ENCODE measurements around the gene ADCY2. TPM values are rescaled to one million over a fixed set of nuclear protein-coding genes. Genes with fewer than 3 reads are reported as not detected.

Gene ADCY2
- total RNA-seq, 1 donor from 2014 or later: not detected

DNA sequence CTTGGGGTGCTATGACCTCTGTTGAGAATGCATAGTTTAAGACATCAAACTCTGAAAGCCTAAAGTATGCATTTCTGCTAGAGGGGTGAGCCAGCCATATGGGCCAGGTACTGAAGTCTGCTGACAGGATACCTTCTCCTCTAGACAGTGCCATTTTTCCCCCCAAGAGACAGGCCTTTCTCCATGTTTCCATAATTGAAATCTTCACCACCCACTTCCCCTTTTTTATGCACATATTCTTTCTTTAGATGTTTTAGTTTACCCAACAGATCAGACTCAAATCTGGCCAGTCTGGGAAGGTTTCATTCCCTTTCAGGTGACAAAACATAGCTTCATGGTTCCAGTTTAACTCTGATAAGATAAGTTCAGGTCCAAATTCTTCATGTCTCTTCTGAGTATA lies 212.8 kb downstream of the ADCY2 start:
- no peak for DNase-seq

DNA sequence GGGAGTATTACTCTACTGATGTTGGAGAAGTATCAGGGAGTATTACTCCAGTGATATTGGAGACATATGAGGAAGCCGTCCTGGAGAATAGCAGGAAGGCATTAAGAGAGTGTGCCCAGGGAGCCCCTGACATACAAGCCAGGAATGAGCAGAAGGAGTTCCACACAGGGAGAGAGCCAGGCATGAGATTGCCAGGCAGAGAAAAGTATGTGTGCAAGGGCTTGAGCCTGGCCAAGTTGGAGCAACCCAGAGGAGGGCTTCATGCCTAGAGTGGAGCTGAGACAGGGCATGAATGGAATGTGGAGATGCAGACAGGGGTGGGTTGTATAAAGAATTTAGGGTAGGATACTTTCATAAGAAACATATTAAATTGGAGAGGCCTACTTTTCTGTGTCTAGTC lies 213.8 kb downstream of the ADCY2 start:
- no peak for DNase-seq

DNA sequence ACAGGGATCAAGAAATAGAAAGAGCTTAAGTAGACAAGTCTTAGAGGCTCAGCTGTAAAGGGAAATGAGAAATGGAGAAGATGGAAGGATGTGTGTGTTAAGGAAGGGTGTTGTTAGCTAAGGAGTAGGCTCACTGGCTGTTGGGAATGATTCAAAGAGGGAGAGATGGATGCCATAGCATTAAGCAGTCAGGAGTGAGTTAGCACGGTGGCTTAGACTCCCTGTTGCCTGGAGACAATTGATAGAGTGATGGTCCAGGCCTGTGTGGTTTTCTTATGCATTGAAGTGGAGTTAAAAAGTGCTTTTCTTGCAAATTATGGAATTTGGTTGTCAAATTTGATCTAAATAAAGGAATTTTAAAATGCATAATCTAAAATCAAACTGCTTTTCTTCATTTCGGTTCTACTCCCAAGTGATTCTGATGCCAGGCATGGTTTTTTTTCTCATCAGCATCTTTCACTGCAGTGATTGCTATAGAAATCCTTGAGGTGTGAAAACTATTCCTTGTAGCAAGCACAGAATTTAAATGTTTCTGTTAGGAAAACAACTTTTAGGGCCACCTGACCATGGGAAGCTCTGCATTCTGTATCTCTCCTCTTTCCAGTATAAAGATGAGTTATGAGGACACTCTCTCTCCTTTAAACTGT lies 214.7 kb downstream of the ADCY2 start:
- DNase-seq: no peak

DNA sequence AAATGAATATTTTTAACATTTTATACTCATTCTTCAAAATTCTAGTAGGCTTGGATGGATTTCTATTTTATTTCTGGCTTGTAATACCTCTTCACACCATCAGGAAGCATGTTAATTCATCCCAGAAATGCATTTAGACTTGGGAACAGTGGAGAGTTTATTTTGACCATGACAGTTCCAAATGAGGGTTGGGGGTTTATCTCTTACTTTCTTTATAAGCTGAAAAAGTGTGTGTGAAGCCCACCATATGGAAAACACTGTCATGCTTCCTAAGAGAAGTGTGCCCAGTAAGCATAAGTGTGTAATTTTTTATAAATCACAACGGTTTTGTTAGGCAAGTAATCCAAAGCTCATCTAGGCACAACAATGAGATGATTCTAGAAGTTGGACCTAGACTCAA lies 215.6 kb downstream of the ADCY2 start:
- no peak for DNase-seq

DNA sequence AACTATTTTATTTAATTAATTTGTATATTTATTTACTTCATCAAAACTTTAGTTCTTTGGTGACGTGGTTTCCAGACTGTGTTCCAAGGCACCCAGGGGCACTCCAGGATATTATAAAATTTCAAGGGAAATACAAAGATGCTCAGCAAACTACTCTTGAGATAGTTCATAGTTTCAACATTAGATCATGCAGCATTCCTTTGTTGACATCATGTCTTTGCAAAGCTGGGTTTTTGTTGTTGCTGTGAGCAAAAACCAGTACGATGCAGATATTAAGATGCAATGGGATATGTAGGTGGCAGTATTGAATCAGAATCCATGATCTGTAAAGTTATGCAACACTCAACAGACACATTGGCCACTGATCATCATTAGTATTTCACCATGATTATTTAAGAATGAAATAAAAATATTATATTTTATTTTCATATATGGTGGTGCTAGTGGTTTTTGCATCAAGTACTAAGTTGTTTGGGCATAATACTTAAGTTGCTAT lies 219.7 kb downstream of the ADCY2 start:
- DNase-seq: no peak

DNA sequence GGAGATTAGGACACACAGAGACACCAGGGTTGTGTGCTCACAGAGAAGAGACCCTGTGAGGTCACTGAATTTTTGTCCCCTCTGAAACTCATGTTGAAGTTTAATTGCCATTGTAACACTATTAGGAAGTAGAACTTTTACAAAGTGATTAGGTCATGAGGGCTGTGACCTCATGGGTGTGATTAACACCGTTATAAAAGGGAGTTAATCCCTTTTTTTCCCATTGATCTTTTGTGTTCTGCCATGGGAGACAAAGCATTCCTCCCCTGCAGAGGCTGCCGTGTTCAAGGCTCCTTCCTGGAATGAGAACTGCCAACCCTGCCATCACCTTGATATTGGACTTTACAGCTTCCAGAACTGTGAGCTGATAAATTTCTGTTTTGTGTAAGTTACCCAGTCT lies 221.0 kb downstream of the ADCY2 start:
- no peak for DNase-seq

DNA sequence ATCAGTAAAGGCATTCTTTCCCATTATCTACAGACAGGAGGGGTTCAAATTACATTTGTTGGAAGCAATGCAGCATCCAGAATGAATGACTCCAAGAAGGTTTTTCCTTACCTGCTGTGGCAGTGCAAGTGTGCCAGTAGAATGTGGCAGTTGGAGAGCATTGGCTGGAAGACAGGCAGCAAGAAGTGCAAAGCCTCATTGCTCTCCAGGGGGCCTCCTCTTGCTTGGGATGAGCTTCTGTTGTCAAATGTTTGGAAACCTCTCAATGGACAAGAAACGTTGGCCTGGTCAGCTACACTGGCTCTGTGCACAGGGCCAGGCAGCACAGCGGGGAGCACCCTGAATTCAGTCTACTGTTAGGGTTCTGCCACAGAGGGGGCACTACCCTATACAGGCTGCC lies 226.6 kb downstream of the ADCY2 start:
- no peak for DNase-seq

DNA sequence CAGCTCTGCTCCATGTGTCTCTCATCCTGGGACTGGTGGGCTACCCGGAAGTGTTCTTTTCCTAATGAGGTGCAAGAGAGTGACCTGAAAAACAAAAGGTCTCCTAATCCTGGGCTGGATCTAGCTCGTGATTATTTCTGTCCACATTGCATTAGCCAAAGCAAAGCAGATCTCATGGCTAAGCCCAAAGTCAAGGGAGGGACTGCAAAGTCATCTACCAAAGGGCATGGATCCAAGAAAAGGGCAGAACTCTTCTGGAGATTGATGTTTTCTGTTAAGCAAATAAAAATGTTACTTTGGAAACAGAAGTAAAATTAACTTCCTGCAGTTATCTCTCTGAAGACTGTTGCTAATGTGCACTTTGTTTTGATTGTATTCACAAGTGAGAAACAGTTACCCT lies 229.8 kb downstream of the ADCY2 start:
- DNase-seq: no peak

DNA sequence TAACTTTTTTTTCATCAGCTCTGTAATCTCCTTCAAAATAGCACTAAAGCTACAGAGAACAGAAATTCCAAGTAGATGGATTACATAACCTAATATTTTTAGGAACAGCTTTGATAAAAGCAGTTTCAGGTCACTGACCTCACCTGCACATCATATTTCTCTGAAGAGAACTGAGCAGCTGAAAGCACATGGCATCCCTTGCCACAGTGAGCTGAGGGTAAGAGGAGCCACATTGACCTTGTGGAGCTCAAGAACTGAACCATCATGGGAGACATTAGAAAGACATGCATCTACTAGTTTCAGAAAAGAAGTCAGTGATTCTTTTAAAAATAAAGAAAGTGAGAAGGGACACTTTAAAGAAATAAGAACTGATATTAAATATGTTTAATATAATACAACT lies 232.3 kb downstream of the ADCY2 start:
- no peak for DNase-seq

DNA sequence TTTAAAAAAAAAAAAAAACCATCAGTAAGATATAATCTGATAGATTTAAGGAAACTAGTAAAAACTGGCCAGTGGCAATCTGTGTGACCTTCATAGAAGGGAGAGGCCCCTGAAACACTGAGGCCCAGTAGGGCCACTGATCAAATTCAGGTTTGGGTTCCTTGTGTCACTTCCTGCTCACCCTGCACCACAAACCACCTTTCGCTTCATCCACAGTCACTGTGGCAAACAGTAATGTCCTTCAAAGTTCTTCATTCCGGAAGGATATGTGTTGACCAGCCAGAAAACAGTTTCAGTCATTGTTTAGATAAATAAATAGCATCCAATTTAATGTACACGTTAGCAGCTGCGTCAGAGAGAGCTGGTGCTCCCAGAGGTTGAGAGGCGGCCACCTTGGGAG lies 232.9 kb downstream of the ADCY2 start:
- no peak for DNase-seq

DNA sequence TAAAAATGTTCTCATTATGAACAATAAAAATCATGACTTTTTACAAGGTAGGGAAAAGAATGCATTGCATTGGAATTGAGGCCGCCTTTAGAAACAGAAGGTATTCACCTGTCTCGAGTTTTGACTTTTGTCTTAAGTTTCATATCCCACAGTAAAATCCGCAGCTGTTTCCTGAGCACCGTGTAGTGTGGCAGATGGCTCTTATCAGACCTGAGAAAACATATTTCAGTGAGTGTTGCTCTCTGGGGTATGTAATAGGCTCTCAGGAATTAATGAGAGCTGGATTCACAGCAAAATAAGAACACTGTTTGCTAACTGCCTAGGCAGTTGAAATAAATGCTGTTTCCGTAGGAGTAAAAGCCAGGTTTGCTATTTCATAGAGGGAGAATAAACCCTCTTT lies 233.6 kb downstream of the ADCY2 start:
- DNase-seq: no peak

DNA sequence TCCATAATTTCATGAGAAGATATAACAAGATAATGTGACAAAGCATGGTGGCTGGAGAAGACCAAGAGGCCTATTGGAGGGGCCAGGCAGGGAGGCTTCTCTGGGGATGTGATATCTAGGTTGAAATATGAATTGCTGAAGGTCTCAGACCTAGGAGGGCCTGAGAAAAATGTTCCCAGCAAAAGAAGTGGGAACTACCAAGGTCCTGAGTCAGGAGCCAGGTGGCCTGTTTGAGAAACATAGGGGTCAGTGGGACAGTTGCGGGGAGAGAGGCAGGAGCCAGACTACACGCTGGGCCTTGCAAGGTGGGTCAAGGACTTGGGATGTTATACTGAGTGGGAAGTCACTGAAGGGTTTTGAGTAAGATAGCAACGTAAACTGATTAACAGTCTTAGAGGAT lies 238.9 kb downstream of the ADCY2 start:
- DNase-seq: no peak

DNA sequence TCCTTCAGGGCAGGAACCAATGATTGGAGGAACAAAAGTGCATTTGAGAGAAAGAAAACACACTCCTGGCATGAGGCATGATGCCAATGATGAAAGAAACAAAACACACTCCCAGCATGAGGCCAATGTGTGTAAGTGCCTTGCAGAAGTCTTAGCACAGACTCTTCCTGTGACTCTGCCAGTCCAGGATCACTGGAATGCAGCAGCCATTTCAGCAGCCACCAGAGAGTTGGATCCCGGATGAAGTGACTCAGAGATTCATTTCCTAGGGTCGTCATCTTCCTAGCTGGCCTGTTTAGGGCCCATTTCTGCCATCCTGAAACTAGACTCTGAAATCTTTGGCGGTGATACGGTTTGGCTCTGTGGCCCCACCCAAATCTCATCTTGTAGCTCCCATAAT lies 242.5 kb downstream of the ADCY2 start:
- no peak for DNase-seq

DNA sequence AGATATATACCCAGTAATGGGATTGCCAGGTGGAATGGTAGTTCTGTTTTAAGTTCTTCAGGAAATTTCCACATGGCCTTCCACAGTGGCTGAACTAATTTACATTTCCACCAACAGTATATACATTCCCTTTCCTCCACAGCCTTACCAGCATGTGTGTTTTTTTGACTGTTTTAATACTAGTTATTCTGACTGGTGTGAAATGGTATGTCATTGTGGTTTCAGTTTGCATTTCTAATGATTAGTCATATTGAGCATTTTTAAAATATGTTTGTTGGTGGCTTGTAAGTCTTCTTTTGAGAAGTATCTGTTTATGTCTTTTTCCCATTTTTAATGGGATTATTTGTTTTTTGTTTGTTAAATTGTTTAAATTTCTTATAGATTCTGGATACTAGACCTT lies 246.1 kb downstream of the ADCY2 start:
- DNase-seq: no peak

DNA sequence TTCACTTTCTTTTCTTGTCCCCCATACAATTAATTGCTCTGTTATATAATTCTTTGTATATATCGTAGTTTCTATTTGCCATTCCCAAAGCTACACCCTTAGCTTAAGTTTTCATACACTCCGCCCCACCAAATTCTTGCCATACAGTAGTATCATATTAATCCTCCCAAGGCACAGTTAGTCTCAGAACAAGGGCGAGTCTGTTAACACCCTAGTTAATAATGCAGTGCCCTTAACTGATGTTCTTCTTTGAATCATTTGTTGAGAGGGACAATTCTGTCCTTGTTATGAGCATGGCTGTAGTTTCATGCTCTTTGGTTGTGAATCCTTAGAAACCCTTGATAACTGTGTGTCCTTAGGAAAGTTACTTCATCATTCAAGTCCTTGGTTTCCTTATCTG lies 248.8 kb downstream of the ADCY2 start:
- no peak for DNase-seq

DNA sequence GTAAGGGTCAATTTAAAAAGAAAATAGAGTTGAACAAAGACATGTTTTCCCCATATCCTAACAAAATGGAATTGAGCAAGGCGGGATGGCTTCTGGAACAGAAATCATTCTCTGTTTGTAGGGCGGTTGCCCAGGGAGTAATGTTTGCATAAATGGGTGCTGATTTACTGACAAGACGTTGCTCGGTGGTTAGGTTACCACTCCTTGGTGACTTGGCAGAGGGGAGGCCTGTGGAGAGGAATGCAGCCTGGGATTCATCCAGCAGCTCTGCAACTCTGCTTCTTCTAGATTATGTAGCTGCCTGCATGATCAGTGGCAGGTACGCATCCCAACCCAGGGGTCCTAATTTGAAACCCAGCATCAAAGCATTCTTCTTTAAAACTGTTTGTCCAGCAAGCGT lies 254.8 kb downstream of the ADCY2 start:
- no peak for DNase-seq

DNA sequence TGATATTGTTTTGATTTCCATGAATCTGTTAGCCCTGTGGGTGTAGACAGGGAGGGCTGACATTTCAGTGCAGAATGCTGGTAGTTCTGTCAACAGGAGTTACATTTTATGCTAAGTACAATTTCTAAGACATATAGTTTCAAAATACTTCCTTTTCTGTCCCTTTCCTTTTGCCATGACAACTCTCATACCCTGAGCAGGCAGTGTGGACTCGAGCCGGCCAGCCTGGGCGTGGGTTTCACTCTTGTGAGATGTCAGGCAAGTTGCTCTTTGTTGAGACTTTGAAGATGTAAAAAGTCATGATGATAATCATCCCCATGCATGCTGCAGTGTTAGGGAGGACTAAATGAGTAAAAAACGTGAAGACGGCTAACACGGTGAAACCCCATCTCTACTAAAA lies 257.1 kb downstream of the ADCY2 start:
- no peak for DNase-seq

DNA sequence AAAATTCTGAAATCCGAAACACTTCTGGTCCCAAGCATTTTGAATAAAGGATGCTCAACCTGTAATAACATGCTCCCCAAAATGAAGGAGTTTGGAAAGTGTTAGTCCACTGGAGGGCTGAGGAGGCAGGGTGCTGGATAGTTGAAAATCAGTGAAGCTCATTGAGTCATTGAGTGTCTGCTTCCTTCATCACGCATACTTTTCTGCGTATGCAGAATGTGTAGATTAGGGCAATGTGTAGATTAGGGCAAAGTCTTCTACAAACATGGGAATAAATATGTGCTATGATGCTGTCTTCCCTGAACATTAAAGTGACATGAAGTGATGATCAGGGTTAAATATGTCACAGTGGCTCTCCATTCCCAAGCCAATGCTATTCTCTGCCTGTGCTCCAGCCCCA lies 261.2 kb downstream of the ADCY2 start:
- DNase-seq: no peak

DNA sequence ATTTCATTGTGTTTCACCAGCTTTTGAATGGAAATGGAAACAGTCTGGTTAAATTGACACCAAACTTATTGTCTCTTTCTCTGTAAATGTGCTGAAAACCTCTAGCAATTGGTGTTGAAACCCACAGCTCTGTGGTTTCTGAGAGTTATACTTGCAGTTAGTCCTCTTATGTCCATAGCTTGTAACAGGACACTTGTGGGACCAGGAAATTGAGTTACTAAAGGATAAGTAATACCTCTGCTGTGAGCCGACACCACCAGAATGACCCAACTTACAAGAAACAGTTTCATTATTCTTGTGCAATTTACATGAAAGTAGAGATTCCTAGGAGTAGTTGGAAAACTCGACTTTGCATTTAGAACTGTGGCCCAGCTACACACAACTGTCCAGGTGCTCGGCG lies 263.5 kb downstream of the ADCY2 start:
- no peak for DNase-seq

DNA sequence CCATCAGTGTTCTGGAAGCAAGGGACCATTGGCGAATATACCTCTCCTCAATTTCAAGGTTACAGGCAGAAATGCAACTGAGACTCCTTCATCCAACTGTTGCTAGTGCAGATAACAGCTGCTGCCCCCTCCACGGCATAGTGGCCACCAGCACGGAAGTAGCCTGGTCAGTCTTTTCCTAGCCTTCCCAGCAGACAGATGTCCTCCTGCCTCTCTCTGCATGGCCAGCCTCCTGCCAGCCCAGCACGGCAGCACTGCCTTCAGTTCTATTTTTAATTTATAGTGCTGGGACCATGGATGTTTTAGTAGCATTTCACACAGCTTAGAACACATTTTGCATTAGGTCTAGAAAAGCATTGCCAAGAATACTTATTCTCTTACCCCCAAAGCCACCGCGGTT lies 266.4 kb downstream of the ADCY2 start:
- no peak for DNase-seq

DNA sequence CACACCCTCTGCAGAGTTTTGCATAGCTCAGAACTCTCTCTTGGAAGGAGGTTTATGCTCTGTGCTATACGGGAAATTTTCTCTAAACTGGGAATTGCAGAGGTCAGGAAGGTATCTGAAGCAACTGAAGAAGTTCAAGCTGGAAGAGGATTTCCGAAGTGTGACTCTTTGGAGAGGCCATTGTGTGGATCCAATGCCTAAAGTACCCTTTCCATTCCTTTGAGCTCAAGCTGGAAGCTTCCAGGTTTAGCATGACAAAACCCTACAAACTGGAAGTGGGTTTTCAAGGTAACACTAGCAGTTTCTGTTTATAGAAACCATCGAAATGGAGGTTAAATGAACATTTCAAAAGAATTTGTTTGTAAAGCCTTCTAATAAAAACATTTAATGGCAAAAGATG lies 267.9 kb downstream of the ADCY2 start:
- no peak for DNase-seq

DNA sequence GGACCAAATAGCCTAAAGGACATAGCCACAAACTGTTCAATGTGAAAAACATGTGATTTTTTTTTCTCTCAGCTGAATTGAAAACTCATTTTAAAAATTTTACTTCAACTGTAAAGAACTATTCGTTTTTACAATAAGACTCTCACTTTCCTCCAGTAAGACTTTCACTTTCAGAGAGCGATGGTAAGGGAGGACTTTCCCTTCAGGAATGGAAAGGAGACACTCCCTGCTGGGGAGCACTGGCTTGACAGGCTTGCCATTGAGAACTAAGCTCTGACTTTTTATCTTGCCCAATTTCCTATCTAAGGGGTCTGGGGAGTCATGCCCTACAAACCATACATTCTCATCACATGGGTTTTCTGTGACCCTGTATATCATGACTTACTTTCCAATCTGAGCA lies 268.3 kb downstream of the ADCY2 start:
- no peak for DNase-seq

DNA sequence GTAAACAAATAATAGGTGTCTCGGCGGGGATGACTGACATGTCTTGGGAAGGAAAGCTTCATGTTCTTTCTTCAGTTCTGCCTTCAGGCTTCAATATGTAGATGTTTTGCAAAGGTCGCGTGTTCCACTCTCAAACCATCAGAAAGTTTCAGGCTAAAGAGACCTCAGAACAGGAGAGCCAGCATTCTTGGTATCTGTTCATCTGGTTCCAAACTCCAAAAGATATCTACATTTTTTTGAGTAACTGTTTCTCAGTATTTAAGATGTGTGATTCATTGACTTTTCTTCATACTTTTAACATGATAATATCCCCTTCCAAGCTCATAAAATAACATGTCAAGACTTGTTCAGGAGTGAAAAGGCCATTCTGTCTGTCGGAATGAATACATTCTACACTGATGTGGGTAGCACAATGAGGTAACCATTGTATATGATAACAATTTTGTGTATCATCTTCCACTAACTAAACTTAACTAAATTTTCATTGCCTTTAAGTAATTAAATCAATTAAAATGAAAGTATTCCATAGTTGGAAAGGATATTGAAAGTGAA lies 271.4 kb downstream of the ADCY2 start:
- no peak for DNase-seq

DNA sequence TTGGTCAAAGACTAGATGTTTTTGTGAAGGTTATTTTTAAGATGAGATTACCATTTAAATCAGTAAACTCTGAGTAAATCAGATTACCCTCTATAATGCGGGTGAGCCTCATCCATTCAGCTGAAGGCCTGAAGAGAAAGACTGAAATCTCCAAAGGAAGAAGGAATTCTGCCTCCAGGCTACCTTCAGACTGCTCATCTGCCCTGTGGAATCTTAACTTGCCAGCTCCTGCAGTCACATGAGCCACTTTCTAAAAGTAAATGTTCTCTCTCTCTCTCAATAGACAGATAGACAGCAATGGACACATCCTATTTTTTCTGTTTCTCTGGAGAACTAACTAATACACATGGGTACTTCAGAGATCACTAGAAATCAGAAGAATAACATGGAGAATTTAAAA lies 272.2 kb downstream of the ADCY2 start:
- DNase-seq: no peak

DNA sequence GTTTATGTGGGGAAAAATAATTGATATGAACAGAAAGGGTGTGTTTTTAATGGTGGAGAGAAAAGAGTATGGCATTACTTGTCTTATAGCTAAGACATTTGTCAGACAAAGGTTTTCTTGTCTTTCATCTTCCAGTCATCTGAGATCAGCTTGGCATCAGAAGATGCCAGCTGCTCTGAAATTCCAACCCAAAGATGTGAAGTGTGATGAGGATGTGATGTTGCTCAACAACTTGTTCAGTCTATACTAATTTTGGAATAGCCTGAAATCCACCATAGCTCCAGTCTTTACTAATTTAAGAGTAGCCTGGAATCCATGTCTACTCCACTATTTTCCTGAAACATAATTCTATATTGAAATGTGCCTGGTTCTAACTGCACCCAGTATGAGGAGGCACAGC lies 272.7 kb downstream of the ADCY2 start:
- no peak for DNase-seq
